Measurements from ENCODE around the gene ZNF776.
"Not testable (repeated sequence)": the region's sequence is repeated elsewhere in the genome, so short reads cannot be mapped to it uniquely, and the experiment has no call there.

ZNF776 gene

DNA sequence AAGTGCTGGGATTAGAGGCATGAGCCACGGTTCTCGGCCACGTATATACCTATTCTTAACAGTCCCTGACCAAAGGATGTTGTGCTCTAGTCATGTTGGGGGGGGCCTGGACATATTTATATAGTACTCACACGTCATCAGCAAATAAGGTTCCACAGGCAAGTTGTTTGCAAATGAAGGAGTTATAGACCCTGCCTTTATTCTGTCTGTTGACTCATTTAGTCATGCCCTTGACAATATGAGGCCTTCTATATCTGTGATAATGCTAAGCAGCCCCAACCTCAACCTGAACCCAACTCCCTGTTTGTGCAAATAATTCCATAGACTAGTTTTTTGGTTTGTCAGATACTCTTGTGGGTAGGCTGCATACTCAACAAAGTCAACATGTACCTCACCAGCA, 31.7 kb downstream of the ZNF776 start:
- DNase-seq: no peak

DNA sequence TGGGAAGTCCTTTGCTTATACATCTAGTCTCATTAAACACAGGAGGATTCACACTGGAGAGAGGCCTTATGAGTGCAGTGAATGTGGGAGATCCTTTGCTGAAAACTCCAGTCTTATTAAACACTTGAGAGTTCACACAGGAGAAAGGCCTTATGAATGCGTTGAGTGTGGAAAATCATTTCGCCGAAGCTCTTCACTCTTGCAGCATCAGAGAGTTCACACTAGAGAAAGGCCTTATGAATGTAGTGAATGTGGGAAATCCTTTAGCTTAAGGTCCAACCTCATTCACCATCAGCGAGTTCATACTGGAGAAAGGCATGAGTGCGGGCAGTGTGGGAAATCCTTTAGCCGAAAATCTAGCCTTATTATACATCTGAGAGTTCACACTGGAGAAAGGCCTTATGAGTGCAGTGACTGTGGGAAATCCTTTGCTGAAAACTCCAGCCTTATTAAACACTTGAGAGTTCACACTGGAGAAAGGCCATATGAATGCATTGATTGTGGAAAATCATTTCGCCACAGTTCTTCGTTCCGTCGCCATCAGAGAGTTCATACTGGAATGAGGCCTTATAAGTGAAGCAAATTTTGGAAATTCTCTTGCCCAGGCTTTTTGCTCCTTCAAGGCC, 32.7 kb downstream of the ZNF776 start:
- DNase-seq: no peak

DNA sequence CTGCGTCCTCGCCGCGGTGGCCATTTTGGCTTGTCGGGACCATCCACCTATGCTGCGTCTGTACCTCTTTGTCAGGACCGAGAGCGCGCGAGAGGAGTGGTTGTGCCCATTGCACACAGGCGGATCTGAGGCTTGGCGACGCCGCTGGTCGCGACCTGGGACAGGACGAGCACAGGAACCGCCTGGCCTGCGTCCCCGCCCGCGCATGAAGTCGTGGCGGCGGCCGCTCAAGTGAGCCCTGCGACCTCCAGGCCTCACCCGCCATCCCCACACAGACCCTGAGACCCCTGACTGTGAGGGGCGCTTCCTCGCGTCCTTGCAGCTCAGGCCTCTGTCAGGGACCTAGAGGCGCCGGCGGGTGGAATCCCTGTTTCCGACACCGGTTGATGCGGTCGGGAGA, 39.7 kb downstream of the ZNF776 start:
- DNase-seq: no peak

DNA sequence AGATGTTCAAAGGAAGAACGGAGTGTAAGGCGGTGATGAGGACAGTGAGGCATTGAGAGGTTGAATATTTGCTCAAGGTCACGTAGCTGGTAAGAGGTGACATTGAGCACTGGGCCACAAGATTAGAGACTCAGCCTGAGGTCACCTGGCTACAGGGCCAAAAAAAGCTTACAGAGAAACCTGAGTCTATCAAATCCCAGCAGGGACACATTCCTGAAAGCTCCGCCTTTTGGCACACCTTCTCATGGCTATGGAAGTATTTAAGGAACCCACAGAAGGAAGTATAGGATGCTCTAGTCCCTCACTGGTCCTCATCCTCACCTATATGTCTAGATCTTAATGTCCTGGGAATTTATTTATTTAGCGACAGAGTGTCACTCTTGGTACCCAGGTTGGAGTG, 40.3 kb downstream of the ZNF776 start:
- DNase-seq: no peak

DNA sequence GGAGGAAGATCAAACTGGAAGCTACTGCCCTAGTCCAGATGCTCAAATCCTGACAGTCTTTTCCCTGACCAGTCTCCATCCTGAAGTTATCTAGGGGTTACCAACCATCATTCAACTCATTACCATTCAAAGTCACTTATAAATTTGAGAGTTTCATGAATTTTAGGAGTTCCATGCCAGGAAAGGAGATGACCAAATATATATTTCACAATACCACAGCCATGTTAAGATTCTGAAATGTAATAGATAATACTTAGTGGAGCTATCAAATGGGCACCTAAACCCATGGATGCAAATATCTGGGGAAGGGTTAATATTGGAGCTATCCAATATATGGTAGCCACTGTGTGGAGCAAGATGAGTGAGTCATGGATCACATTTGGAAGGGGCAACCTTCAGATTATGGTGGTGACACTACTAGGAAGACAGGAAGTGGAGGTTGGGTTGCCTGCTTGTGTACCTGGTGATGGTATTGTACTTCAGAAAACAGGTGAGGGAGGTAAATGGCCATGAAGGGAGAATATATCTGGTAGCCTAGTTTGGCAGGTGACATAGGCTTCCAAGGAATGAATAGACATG, 41.6 kb downstream of the ZNF776 start:
- DNase-seq: no peak

DNA sequence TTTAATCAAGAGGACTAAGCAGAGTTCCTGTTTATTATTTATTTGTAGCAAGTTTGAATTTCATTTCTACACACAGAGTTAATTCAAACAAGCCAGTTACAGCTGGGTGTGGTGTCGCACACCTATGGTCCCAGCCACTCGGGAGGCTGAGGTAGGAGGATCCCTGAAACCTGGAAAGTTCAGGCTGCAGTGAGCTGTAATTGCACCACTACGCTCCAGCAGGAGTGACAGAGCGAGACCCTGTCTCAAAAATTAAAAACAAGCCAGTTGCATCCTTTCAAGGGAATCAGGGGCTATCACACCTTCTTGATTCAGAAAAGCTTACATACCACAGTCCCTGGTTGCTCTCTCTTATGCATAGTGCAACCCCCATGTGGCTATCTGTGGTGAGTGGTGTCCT, 42.7 kb downstream of the ZNF776 start:
- DNase-seq: no peak

DNA sequence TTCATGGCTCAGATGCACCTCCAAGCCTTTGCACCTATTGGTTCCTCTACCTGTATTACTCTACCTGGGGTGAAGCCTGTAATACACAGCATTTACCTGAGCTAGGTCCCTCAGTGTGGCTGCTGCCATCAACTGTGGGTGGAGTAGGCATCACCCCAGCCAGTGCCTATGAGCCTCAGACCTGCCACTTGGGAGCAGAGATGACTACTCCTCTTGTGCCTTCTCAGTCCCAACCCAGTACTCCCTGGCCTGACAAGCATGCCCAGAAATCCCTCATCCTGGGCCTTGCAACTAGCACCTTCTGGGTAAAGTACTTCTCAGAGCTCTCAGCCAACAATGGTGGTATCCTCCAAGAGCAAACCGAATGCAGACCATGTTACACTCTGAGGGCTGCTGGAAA, 50.0 kb downstream of the ZNF776 start:
- not testable (repeated sequence) for DNase-seq

DNA sequence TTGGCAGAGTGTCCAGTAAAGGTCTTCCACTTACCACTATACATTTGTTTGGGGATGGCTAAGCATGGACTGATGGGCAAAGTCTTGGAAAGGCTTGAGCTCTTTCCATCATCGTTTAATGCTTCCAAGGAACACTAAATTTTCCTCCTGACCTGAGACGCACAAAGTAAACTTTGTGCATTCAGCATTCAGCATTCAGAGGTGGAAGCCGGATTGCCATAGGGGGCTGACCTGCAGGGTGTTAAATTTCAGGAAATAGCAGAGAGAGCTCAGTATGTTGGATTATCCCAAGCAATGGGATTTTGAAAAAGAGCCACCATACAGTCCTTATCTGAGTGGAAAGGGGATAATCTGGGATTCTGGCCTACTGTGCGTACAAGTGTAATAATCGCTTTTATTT, 54.1 kb downstream of the ZNF776 start:
- DNase-seq: no peak

DNA sequence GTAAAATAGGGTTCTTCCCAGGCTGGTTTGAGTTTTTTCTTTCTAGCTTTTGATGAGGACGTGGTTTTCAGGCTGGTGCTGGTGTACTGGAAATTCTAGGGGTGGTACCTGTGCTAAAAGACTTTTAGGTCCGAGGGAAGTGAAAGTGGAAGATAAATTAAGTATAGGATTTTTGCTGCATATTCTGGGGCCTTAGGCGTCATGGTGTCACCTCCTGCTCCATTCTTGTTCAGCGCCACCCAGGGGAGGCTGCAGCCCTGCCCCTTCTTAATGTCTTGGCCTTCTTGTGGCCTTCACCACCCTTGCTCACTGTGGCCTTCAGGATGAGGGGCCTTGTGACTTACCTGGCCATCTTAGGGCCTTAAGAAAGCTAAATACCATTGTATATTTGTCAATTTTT, 55.7 kb downstream of the ZNF776 start:
- no peak for DNase-seq

DNA sequence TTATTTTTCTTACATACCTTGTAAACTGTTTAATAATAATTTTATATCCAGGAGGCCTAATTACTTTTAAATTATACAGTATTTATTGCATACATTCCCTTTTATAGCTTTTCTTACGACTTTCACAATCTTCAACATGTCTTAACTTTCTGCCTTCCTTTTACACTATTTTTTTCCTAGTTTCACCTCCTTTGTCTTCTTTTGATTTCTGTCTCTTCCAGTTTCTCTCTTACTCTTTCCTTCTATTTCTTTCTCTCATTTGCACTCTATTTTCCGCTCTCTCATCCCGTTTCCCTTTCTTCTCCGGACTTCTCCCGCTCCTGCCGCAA, 56.6 kb downstream of the ZNF776 start:
- DNase-seq: no peak

DNA sequence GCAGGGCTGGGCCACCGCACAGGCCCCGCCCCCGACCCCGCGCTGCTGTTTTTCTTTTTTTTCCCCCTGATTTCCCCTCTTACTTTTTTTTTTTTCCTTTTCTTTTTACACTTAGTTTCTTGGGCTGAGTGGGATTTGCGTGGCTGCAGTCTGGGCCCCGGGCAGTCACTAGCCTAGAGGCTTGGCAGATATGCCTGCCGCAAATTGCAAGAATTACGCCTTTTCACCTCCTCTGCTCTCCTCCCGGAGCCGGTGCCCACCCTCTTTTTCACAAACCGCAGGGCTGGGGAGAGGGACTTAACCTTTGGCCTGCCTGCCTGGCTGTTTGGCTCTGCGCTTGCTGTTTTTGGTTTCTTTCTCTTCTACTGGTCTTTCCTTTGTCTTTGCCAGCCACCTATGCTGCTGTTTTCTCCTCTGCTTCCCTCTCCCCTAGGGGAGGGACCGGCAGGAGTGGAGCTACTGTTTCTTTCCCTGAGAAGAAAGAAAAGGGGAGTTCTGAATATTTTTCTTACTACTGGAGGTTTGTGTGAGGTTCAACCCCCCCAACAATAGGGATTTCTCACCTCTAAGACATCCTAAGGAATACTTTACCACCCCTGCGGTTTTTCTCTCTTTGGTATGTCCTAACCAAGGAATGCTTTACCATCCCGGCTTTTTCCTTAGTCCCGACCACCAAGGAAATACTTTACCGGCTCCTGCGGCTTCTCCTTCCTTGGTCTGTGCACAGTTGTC, 57.1 kb downstream of the ZNF776 start:
- DNase-seq: peak; percentile 98

DNA sequence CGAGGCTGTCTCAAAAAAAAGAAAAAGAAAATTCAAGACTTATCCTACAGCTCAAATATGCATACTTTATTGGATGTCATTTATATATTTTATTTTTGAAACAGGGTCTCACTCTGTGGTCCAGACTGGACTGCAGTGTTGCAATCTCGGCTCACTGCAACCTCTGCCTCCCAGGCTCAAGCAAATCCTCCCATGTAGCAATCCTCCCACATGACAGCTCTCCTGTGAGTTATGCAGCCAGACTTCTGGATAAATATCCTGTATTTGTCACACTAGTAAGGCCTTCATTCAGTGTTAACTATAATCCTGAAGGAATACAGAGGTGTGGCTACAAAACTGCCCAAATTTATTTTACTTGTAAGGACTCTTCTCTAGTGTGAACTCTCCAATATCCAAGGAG, 60.9 kb downstream of the ZNF776 start:
- no peak for DNase-seq

Measured in fibroblast of skin of abdomen (primary cell).